GM13977 (cell line): ENCODE results near the gene STBD1.

Source experiments
- DNase-seq: peaks from one replicate; pipeline ENCODE4 v3.0.0; 2012; ENCODE audit warnings: low spot score
- in situ Hi-C: fragments of 300-500 bp; cut with MboI; formaldehyde crosslinking; loops from one replicate; pipeline ENCODE4 v1.12.0; 2022; ENCODE audit warnings: low sequenced_read_pairs, low pct_unique_long_range_greater_than_20kb, mixed read lengths, inconsistent platforms; ENCODE audit not compliant: unreplicated experiment
- TF ChIP-seq, protein P1 (sequence below): IDR thresholded peaks from 2 replicates; pipeline ENCODE4 v1.5.1; 2012; ENCODE audit warnings: mild to moderate bottlenecking, control low read depth; ENCODE audit not compliant: insufficient read depth; ENCODE audit errors: extremely low read depth, missing control alignments

The STBD1 gene

DNA sequence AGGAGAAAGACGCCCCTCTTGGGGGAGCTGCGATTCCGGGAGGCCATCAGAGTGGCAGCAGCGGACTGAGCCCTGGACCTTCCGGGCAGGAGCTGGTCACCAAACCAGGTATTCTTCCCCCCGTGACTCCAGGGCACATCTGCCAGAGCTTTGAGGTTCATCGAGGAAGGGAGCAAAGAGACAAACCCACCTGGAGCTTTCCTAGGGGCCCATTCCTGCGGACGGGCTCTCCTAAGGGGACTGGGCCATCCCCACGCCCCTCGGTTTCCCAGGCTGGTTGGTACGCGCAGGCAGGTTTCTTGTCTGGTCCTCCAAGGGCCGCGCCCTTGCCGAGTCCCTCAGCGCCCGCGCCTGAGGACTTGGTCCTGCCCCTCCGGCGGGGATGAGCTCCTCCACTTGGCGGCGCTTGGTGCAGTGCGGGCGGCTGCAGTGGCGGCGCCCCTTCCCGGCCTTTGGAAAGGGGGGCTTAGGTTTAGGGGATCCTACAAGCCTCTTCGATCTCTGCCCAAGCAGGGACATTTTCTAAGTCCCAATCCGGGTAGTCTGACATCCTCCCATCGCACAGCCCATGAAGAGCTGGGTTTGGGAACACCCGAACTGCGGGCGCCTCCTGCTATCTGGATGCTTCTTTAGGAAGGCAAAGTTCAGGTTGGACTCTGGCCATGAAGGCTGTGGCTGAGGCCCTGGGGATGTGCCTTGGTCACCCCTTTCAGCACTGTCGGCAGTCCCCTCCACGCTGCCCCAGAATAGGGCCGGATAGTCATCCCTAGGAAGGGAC, 538 bp downstream of the STBD1 start:
- in situ Hi-C loops = no loop called here
- TF ChIP-seq, protein P1, sequence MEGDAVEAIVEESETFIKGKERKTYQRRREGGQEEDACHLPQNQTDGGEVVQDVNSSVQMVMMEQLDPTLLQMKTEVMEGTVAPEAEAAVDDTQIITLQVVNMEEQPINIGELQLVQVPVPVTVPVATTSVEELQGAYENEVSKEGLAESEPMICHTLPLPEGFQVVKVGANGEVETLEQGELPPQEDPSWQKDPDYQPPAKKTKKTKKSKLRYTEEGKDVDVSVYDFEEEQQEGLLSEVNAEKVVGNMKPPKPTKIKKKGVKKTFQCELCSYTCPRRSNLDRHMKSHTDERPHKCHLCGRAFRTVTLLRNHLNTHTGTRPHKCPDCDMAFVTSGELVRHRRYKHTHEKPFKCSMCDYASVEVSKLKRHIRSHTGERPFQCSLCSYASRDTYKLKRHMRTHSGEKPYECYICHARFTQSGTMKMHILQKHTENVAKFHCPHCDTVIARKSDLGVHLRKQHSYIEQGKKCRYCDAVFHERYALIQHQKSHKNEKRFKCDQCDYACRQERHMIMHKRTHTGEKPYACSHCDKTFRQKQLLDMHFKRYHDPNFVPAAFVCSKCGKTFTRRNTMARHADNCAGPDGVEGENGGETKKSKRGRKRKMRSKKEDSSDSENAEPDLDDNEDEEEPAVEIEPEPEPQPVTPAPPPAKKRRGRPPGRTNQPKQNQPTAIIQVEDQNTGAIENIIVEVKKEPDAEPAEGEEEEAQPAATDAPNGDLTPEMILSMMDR = peak; percentile 29
- DNase-seq = peak; percentile 43

DNA sequence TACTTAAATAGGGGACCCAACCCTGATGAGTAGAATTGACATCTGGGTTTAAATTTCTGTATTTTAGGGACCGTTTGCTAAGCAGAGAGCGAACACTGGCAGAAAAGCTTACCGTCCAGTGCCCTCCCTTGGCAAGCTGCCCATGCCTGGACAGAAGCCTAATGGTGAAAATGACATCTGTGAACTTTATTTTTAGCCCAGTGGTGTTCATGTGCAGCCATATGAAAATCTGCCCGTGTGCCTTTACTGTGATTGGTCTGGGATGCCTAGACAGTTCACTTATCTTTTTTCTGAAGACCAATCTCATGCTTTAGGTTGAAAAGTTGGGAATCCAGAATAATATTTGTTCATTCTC, 1.1 kb downstream of the STBD1 start:
- in situ Hi-C loops = no loop called here
- no peak for DNase-seq
- TF ChIP-seq, protein P1 = no peak

DNA sequence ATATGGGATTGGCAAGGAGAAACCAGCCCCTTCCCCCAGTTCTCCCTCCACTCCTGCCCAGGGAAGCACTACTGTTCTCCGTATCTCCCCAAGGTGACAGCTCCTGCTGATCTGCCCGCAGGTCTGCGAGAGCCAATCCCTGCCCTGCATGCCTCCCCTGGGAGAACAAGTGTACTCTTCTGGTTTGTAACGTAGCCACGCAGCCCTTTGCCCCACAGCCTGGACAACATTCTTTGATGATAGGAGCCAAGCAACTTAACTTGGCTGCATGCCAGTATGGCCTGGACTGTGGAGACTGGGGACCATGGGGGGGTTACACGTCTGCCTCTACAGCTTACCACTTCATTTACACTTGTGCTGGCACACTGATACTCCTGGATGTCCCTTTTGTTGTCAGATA, 2.0 kb downstream of the STBD1 start:
- in situ Hi-C loops = no loop called here
- no peak for DNase-seq
- TF ChIP-seq, protein P1 = no peak

DNA sequence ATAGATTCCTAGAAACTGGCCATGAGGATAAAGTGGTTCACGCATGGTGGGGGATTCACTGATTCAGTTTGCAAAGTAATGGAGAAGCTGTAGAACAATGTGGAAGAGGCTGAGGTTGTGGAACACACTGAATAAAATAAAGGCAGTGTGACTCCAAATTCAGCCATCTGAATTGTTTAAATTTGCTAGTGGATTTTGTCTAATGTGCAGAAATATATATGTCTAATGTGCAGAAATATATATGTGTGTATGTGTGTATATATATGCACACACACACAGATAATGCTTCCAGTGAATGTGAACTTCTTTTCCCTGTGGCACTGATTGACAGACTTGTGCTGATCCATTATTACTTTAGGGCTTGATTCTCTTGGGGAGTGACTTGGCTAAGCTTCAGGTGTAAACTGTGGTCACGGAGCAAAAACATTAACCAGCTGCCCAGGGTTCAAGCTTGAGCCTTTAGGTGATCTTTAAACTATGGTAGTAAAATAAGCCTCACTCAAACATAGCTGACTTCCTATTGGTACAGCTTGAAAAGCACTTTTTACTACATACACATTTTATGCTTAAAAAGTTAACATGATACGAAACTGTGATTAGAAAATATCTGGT, 3.5 kb downstream of the STBD1 start:
- no peak for DNase-seq
- TF ChIP-seq, protein P1 = no peak
- in situ Hi-C loops = no loop called here

DNA sequence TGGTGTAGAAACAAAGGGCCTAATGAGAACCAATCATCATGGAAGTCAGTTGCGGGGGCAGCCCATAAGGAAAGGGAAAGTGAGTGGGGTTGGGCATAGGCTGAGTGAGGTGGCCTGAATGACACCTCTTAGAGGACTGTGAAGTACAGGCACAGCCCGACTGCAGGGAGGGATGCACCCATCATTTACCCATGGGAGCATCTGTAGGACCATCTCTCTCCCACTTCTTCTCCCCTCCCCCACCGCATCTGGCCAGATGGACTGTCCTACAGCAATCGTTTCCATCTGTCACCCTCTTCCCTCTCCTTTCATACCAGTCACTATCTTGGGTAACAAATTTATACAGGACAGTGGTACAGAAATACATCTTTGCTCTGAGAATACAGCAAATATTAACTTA, 4.2 kb downstream of the STBD1 start:
- in situ Hi-C loops = no loop called here
- TF ChIP-seq, protein P1 = no peak
- DNase-seq = no peak

DNA sequence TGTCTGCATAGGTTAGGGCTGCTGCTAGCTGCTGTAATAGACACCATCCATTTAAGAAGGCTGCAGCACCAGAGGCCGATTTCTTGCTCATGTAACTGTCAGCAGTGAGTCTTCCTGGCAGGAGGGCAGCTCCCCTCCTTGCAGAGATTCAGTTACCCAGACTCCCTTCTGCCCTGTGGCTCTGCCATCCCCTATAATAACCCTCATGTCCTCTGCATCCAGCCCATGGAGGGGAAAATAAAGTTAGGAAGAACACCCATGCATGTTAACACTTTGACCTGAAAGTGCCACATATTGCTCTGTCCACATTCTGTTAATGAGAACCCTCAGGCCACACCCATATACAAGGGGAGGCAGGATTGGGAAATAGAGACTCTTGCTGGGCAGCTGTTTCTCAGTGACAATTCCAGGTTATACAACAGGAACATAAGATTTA, 5.4 kb downstream of the STBD1 start:
- TF ChIP-seq, protein P1 = no peak
- in situ Hi-C loops = no loop called here
- DNase-seq = no peak

DNA sequence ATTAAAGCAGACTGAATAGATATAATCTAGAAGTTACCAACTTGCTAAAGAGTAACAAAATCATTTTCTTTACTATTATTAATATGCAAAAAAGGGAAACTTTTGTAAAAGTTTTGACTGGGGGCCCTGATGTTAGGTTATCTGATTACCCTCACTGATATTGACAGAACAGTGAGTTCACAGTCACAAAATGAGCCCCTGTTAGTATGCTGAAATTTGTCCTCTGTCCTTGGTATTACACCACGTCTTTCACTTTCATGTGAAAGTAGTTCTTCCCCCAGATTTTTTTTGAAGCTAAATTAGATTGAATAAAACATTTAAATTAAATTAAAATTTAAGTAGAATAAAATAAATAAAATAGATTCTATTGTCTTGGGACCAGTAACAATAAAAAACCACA, 5.9 kb downstream of the STBD1 start:
- TF ChIP-seq, protein P1 = no peak
- DNase-seq = no peak
- in situ Hi-C loops = no loop called here
